Ovary (tissue), 9 donors: ENCODE measurements around the gene PRR20G. TPM values are rescaled to one million over a fixed set of nuclear protein-coding genes. Genes with fewer than 3 reads are reported as not detected.

Source experiments
- DNase-seq, 5 donors: peaks; one replicate each; pipeline ENCODE4 v3.0.0-alpha.2; 2019 to 2020
- H3K27ac ChIP-seq, 2 donors: fragments of 200-600 bp; one replicate each; pipeline versions ENCODE4 v1.5.1 to v1.8.0; 2019 to 2022
- H3K27me3 ChIP-seq: fragments of 200-600 bp; one replicate; pipeline ENCODE4 v1.8.0; 2022
- H3K36me3 ChIP-seq: fragments of 200-600 bp; sonication (generic); one replicate; pipeline ENCODE4 v1.5.1; 2019
- H3K4me1 ChIP-seq: one replicate; pipeline ENCODE4 v1.8.1; 2013; ENCODE audit warnings: mild to moderate bottlenecking, moderate library complexity; ENCODE audit not compliant: insufficient read depth
- H3K4me3 ChIP-seq: fragments of 200-600 bp; sonication (generic); one replicate; pipeline ENCODE4 v1.5.1; 2017
- H3K9me3 ChIP-seq, 2 donors: fragments of 200-600 bp in 1 of 2; sonication (generic) in 1 of 2; one replicate each; pipeline versions ENCODE4 v1.5.1 to v1.8.1; 2013 to 2019; ENCODE audit warnings: mild to moderate bottlenecking in 1 of 2, moderate library complexity in 1 of 2
- CTCF ChIP-seq, 3 donors: fragments of 450-650 bp in 2 of 3; fragments of 200-600 bp in 1 of 3; IDR thresholded peaks; one replicate each; pipeline versions ENCODE4 v1.5.1 to v1.8.0; 2016 to 2022; ENCODE audit warnings: antibody characterized with exemption in 3 of 3, mild to moderate bottlenecking in 1 of 3
- EP300 ChIP-seq: sonication (generic); formaldehyde crosslinking; IDR thresholded peaks from one replicate; pipeline ENCODE4 v1.6.1; 2017; ENCODE audit warnings: antibody characterized with exemption
- POLR2A ChIP-seq: fragments of 450-650 bp; IDR thresholded peaks from one replicate; pipeline ENCODE4 v1.6.1; 2017; ENCODE audit warnings: antibody characterized with exemption, mild to moderate bottlenecking, moderate library complexity
- intact Hi-C, 4 donors: fragments of 100-400 bp; cut with DNase I; formaldehyde crosslinking; loops; one replicate each; pipeline versions ENCODE4 v1.11.0 to v1.15.1; 2022 to 2023
- polyA plus RNA-seq, 2 donors: library from polyadenylated mRNA; stranded (reverse); fragments of 200-250 nt in 1 of 2; fragments of 350-450 nt in 1 of 2; fragmentation: Illumina TruSeq in 1 of 2; extraction: RNeasy Lipid Tissue Mini Kit (QIAGEN cat#74804) in 1 of 2; gene quantifications; one replicate each; pipeline ENCODE4 v1.2.3, GENCODE V29; 2013 to 2014
- small RNA-seq: library from RNA; depleted of rRNA; stranded (forward); fragments of <200 nt; gene quantifications from one replicate; pipeline ENCODE3, GENCODE V24; 2016
- total RNA-seq, 7 donors: library from RNA; depleted of rRNA in 2 of 7; stranded (reverse); fragments of >200 nt in 2 of 7; fragmentation: NEBNext Ultra II Directional in 3 of 7; extraction: Animal tissue kit (Norgen Biotek cat#: 25700) in 3 of 7; gene quantifications; one replicate each; pipeline versions ENCODE4 v1.1.0 to v1.2.4, GENCODE V29; 2016 to 2023
- donor health status: DM: no; HTN: no; CAD: no; lungs with moderate emphysema.
- donor health status: DM: no; HTN: no; CAD: no.
- donor health status: Bipolar disorder and iron deficiency.
- donor health status: DM: yes; HTN: yes; CAD: no.
- donor health status: DM: no; HTN: no; CAD: no.
- donor health status: DM: yes; HTN: yes; CAD: no.

The PRR20G gene
- total and polyA plus RNA-seq, 9 donors = not detected

- Histone ChIP-seq H3K27ac (no peak overlapping the region), H3K36me3 (no peaks in the 10 kb centered on the region), H3K4me3 (no peak overlapping the region), H3K4me1 (peaks cover 2% of the 10 kb centered on the region), H3K9me3 (no peaks in the 10 kb centered on the region), H3K27me3 (no peaks in the 10 kb centered on the region)
- intact Hi-C loops = no loop called here
- DNase-seq = no peak
- TF ChIP-seq CTCF (IDR thresholded peaks at IDR 0.05) (no peak), POLR2A (no peak), EP300 (no peak)
Measured at GRCh38 chr3:127234778-127235177, 53.1 kb downstream of the PRR20G start.

Small RNA genes within 50 kb of the gene (small RNA-seq; reads per million reads assigned to genes)
- not detected for gene RNU6-1047P

Other genes with a start within 250 kb of the PRR20G start
- not detected for gene PRR23E, start 94.9 kb downstream of the PRR20G start, total RNA-seq
- gene PRR23E, start 94.9 kb downstream of the PRR20G start, polyA plus RNA-seq = under 1 TPM in 1 of 2 donors, not detected in 1; 0.08 TPM